Activated CD4-positive, alpha-beta memory T cell treated with anti-CD3 and anti-CD28 coated beads for 36 hours (primary cell): ENCODE results near the gene GRK2. TPM values are rescaled to one million over a fixed set of nuclear protein-coding genes. Genes with fewer than 3 reads are reported as not detected.

Source experiments
- CTCF ChIA-PET: fragments of 350-600 bp; sonication (Branson Sonifier 250); formaldehyde crosslinking; loops from one replicate; lab custom pipeline; 2021; ENCODE audit warnings: antibody characterized with exemption, inconsistent platforms; lab: Charles Lee
- POLR2A ChIA-PET: fragments of 350-600 bp; sonication (Branson Sonifier 250); formaldehyde crosslinking; loops from one replicate; lab custom pipeline; 2021; ENCODE audit warnings: antibody characterized with exemption; lab: Charles Lee
- DNase-seq: peaks from one replicate; pipeline ENCODE4 v3.0.0-alpha.2; 2020
- H3K27ac Mint-ChIP-seq: one replicate; pipeline ENCODE4 v1.8.0; 2021; ENCODE audit warnings: mixed read lengths
- H3K27me3 Mint-ChIP-seq: one replicate; pipeline ENCODE4 v1.8.0; 2021; ENCODE audit warnings: mixed read lengths
- H3K36me3 Mint-ChIP-seq: one replicate; pipeline ENCODE4 v1.8.0; 2021; ENCODE audit warnings: mixed read lengths
- H3K4me1 Mint-ChIP-seq: one replicate; pipeline ENCODE4 v1.8.0; 2021; ENCODE audit warnings: low read depth, mixed read lengths
- H3K4me3 Mint-ChIP-seq: one replicate; pipeline ENCODE4 v1.8.0; 2021; ENCODE audit warnings: mild to moderate bottlenecking, mixed read lengths
- H3K9me3 Mint-ChIP-seq: one replicate; pipeline ENCODE4 v1.8.0; 2021; ENCODE audit warnings: mixed read lengths
- intact Hi-C: fragments of 100-400 bp; cut with micrococcal nuclease; formaldehyde crosslinking; loops from one replicate; pipeline ENCODE4 v1.15.1; 2023
- total RNA-seq, 2 experiments: library from RNA; stranded (reverse); gene quantifications; one replicate each; pipeline ENCODE4 v1.2.3, GENCODE V29; 2021

Gene GRK2
- total RNA-seq, 2 experiments from 2014 or later, result 273 to 279 TPM

GRCh38 chr11:67290801-67291200 lies 24.5 kb downstream of the GRK2 start:
- CTCF ChIA-PET, result interaction anchor here (1.1 to 4.7 kb wide), 4 partner anchors 20 to 66 kb away, joined by 3 to 22 read pairs (median 3); no protein-coding TSS in a partner anchor

GRCh38 chr11:67291481-67292381 lies 25.5 kb downstream of the GRK2 start:
- ChIA-PET POLR2A (interaction anchor here (5.8 kb wide), 1 partner anchor 22 kb away, joined by 72 read pairs; the partner anchor contains the start of gene GRK2), CTCF (interaction anchor here (1.1 to 4.7 kb wide), 5 partner anchors 21 to 65 kb away, joined by 3 to 22 read pairs (median 4); no protein-coding TSS in a partner anchor)
- Mint-ChIP-seq H3K36me3 (peaks cover 47% of the 10 kb centered on the region), H3K4me3 (peak overlapping the region; percentile 23), H3K4me1 (peaks cover 57% of the 10 kb centered on the region), H3K27ac (peak overlapping the region; percentile 5), H3K27me3 (no peaks in the 10 kb centered on the region), H3K9me3 (peaks cover 10% of the 10 kb centered on the region)
- intact Hi-C loops, result no loop called here
- DNase-seq, result no peak

More at GRCh38 chr11:67290801-67291200, 24.5 kb downstream of the GRK2 start:
- intact Hi-C loops, result no loop called here
- peaks cover 2% of the 10 kb centered on the region for H3K9me3 Mint-ChIP-seq
- H3K4me1 Mint-ChIP-seq, result peaks cover 62% of the 10 kb centered on the region
- no peak overlapping the region for H3K4me3 Mint-ChIP-seq
- POLR2A ChIA-PET, result interaction anchor here (5.8 kb wide), 1 partner anchor 21 kb away, joined by 72 read pairs; the partner anchor contains the start of gene GRK2
- H3K27me3 Mint-ChIP-seq, result no peaks in the 10 kb centered on the region
- H3K36me3 Mint-ChIP-seq, result peaks cover 43% of the 10 kb centered on the region
- H3K27ac Mint-ChIP-seq, result peak overlapping the region; percentile 84
- DNase-seq, result no peak

- Mint-ChIP-seq H3K4me3 (no peak overlapping the region), H3K9me3 (peaks cover 13% of the 10 kb centered on the region), H3K27me3 (no peaks in the 10 kb centered on the region), H3K4me1 (peaks cover 48% of the 10 kb centered on the region), H3K27ac (peak overlapping the region; percentile 68), H3K36me3 (peaks cover 49% of the 10 kb centered on the region)
- ChIA-PET POLR2A (interaction anchor here (1.0 to 2.1 kb wide), 5 partner anchors 10 to 53 kb away, joined by 3 to 6 read pairs (median 6); partner anchors contain the start of gene SSH3), CTCF (interaction anchor here (1.3 to 2.2 kb wide), 6 partner anchors 25 to 90 kb away, joined by 3 to 15 read pairs (median 4); no protein-coding TSS in a partner anchor)
- DNase-seq, result no peak
- intact Hi-C loops, result loop anchor here (1.0 kb wide), 1 partner anchor 28 kb away; no protein-coding TSS in a partner anchor
These were observed 26.4 kb downstream of the GRK2 start for GRCh38 chr11:67292671-67293070.

- H3K4me1 Mint-ChIP-seq, result peaks cover 44% of the 10 kb centered on the region
- H3K4me3 Mint-ChIP-seq, result no peak overlapping the region
These were observed 26.8 kb downstream of the GRK2 start for GRCh38 chr11:67293090-67293489.

GRCh38 chr11:67295846-67296245 lies 29.6 kb downstream of the GRK2 start:
- Mint-ChIP-seq H3K27me3 (no peaks in the 10 kb centered on the region), H3K9me3 (peaks cover 13% of the 10 kb centered on the region), H3K4me1 (peaks cover 38% of the 10 kb centered on the region), H3K36me3 (peaks cover 54% of the 10 kb centered on the region), H3K4me3 (no peak overlapping the region), H3K27ac (no peak overlapping the region)
- ChIA-PET CTCF (interaction anchor here (1.1 to 1.4 kb wide), 2 partner anchors 21 to 22 kb away, joined by 3 read pairs; no protein-coding TSS in a partner anchor), POLR2A (interaction anchor here (0.6 kb wide), 1 partner anchor 36 kb away, joined by 4 read pairs; no protein-coding TSS in a partner anchor)
- intact Hi-C loops, result no loop called here
- DNase-seq, result no peak

More at GRCh38 chr11:67293090-67293489, 26.8 kb downstream of the GRK2 start:
- peaks cover 13% of the 10 kb centered on the region for H3K9me3 Mint-ChIP-seq
- intact Hi-C loops, result loop anchor here (1.0 kb wide), 1 partner anchor 29 kb away; no protein-coding TSS in a partner anchor
- ChIA-PET CTCF (interaction anchor here (1.3 to 2.2 kb wide), 6 partner anchors 24 to 89 kb away, joined by 3 to 15 read pairs (median 4); no protein-coding TSS in a partner anchor), POLR2A (interaction anchor here (1.0 to 2.1 kb wide), 5 partner anchors 10 to 53 kb away, joined by 3 to 6 read pairs (median 6); partner anchors contain the start of gene SSH3)
- H3K27me3 Mint-ChIP-seq, result no peaks in the 10 kb centered on the region
- H3K27ac Mint-ChIP-seq, result peak overlapping the region; percentile 68
- DNase-seq, result no peak
- peaks cover 53% of the 10 kb centered on the region for H3K36me3 Mint-ChIP-seq

GRCh38 chr11:67298786-67299185 lies 32.5 kb downstream of the GRK2 start:
- ChIA-PET POLR2A (interaction anchor here (0.6 to 1.6 kb wide), 3 partner anchors 28 to 96 kb away, joined by 3 to 5 read pairs (median 3); no protein-coding TSS in a partner anchor), CTCF (interaction anchor here (1.0 to 1.6 kb wide), 4 partner anchors 18 to 84 kb away, joined by 3 to 8 read pairs (median 6); no protein-coding TSS in a partner anchor)
- Mint-ChIP-seq H3K4me1 (peaks cover 15% of the 10 kb centered on the region), H3K27me3 (no peaks in the 10 kb centered on the region), H3K4me3 (no peak overlapping the region), H3K9me3 (peaks cover 13% of the 10 kb centered on the region), H3K36me3 (peaks cover 48% of the 10 kb centered on the region), H3K27ac (no peak overlapping the region)
- DNase-seq, result no peak
- intact Hi-C loops, result no loop called here

- Mint-ChIP-seq H3K36me3 (peaks cover 45% of the 10 kb centered on the region), H3K27ac (no peak overlapping the region), H3K4me1 (peaks cover 14% of the 10 kb centered on the region), H3K27me3 (no peaks in the 10 kb centered on the region), H3K9me3 (peaks cover 13% of the 10 kb centered on the region), H3K4me3 (no peak overlapping the region)
- intact Hi-C loops, result no loop called here
- CTCF ChIA-PET, result interaction anchor here (1.5 to 1.6 kb wide), 2 partner anchors 18 to 83 kb away, joined by 7 to 8 read pairs; no protein-coding TSS in a partner anchor
- POLR2A ChIA-PET, result interaction anchor here (1.6 kb wide), 1 partner anchor 32 kb away, joined by 3 read pairs; no protein-coding TSS in a partner anchor
- no peak for DNase-seq
These were observed 33.4 kb downstream of the GRK2 start for GRCh38 chr11:67299471-67300191.

GRCh38 chr11:67300256-67300755 lies 34.0 kb downstream of the GRK2 start:
- intact Hi-C loops, result no loop called here
- Mint-ChIP-seq H3K36me3 (peaks cover 40% of the 10 kb centered on the region), H3K4me3 (no peak overlapping the region), H3K9me3 (peaks cover 13% of the 10 kb centered on the region), H3K4me1 (peaks cover 17% of the 10 kb centered on the region), H3K27me3 (no peaks in the 10 kb centered on the region), H3K27ac (no peak overlapping the region)
- POLR2A ChIA-PET, result interaction anchor here (0.9 kb wide), 1 partner anchor 13 kb away, joined by 3 read pairs; no protein-coding TSS in a partner anchor
- no peak for DNase-seq
- CTCF ChIA-PET, result interaction anchor here (1.3 kb wide), 1 partner anchor 17 kb away, joined by 4 read pairs; no protein-coding TSS in a partner anchor

GRCh38 chr11:67300756-67301312 lies 34.6 kb downstream of the GRK2 start:
- peaks cover 17% of the 10 kb centered on the region for H3K4me1 Mint-ChIP-seq
- H3K36me3 Mint-ChIP-seq, result peaks cover 36% of the 10 kb centered on the region
- DNase-seq, result no peak
- H3K9me3 Mint-ChIP-seq, result peaks cover 11% of the 10 kb centered on the region
- ChIA-PET CTCF (interaction anchor here (1.3 kb wide), 1 partner anchor 17 kb away, joined by 4 read pairs; no protein-coding TSS in a partner anchor), POLR2A (interaction anchor here (0.9 kb wide), 1 partner anchor 14 kb away, joined by 3 read pairs; no protein-coding TSS in a partner anchor)
- no peak overlapping the region for H3K4me3 Mint-ChIP-seq
- intact Hi-C loops, result no loop called here
- no peaks in the 10 kb centered on the region for H3K27me3 Mint-ChIP-seq
- H3K27ac Mint-ChIP-seq, result no peak overlapping the region

- no peak for DNase-seq
- Mint-ChIP-seq H3K4me1 (peaks cover 14% of the 10 kb centered on the region), H3K27me3 (no peaks in the 10 kb centered on the region)
These were observed 35.1 kb downstream of the GRK2 start for GRCh38 chr11:67301313-67301921.

More at GRCh38 chr11:67301313-67301921, 35.1 kb downstream of the GRK2 start:
- ChIA-PET POLR2A (interaction anchor here (0.9 to 2.2 kb wide), 3 partner anchors 13 to 23 kb away, joined by 3 to 13 read pairs (median 8); partner anchors contain the start of gene ANKRD13D), CTCF (interaction anchor here (1.3 kb wide), 1 partner anchor 16 kb away, joined by 4 read pairs; no protein-coding TSS in a partner anchor)
- intact Hi-C loops, result no loop called here
- no peak overlapping the region for H3K27ac Mint-ChIP-seq
- H3K9me3 Mint-ChIP-seq, result peaks cover 5% of the 10 kb centered on the region
- H3K4me3 Mint-ChIP-seq, result no peak overlapping the region
- H3K36me3 Mint-ChIP-seq, result peaks cover 30% of the 10 kb centered on the region
